Panc1 (cell line): ENCODE measurements around the gene TIMM50. TPM values are rescaled to one million over a fixed set of nuclear protein-coding genes. Genes with fewer than 3 reads are reported as not detected.
"Not testable (repeated sequence)": the region's sequence is repeated elsewhere in the genome, so short reads cannot be mapped to it uniquely, and the experiment has no call there.

Experiments
- ATAC-seq: fragments of 200-7000 bp; cut with Tn5 transposase; 2 replicates; pipeline ENCODE4 v1.9.1; 2020; ENCODE audit warnings: mild to moderate bottlenecking, moderate library complexity
- BruUV-seq: library from RNA; stranded (reverse); fragments of 400-500 nt; replicated peaks from 2 replicates; lab custom pipeline; 2021; lab: Mats Ljungman, UMichigan
- CTCF ChIA-PET: fragments of 300-600 bp; sonication (Branson Sonifier 250); formaldehyde crosslinking; loops from one replicate; lab custom pipeline; 2022; ENCODE audit warnings: antibody characterized with exemption; lab: Charles Lee
- POLR2A ChIA-PET: fragments of 300-600 bp; sonication (Branson Sonifier 250); formaldehyde crosslinking; loops from one replicate; lab custom pipeline; 2022; ENCODE audit warnings: antibody characterized with exemption; lab: Charles Lee
- DNase-seq: peaks from one replicate; pipeline ENCODE4 v3.0.0-alpha.2; 2010; ENCODE audit warnings: low read depth, low spot score
- H3K27ac ChIP-seq: 2 replicates; pipeline ENCODE4 v1.5.1; 2011; ENCODE audit warnings: mild to moderate bottlenecking, low read length, inconsistent platforms
- H3K27me3 ChIP-seq: fragments of 200-500 bp; sonication (Bioruptor generic); 2 replicates; pipeline ENCODE4 v1.6.0; 2014; ENCODE audit warnings: low read length, inconsistent platforms; ENCODE audit not compliant: control insufficient read depth, insufficient read depth
- H3K36me3 ChIP-seq: fragments of 200-500 bp; sonication (Bioruptor generic); 2 replicates; pipeline ENCODE4 v1.5.1; 2014; ENCODE audit warnings: inconsistent platforms, mild to moderate bottlenecking, low read length, moderate library complexity; ENCODE audit not compliant: control insufficient read depth, insufficient read depth
- H3K4me1 ChIP-seq: 2 replicates; pipeline ENCODE4 v1.5.1; 2011; ENCODE audit warnings: inconsistent platforms, mild to moderate bottlenecking, low read length, moderate library complexity; ENCODE audit not compliant: control insufficient read depth, insufficient read depth
- H3K4me3 ChIP-seq, 2 experiments: 2 replicates each; pipeline ENCODE4 v1.5.1; 2011 to 2012; ENCODE audit warnings: low read depth in 2 of 2, low read length in 2 of 2, mild to moderate bottlenecking in 2 of 2, inconsistent platforms in 1 of 2, moderate library complexity in 1 of 2
- H3K9me3 ChIP-seq: fragments of 200-500 bp; sonication (Bioruptor generic); 2 replicates; pipeline ENCODE4 v1.5.1; 2014; ENCODE audit warnings: low read depth, mild to moderate bottlenecking, inconsistent platforms, low read length, moderate library complexity; ENCODE audit not compliant: control insufficient read depth, insufficient read depth
- CTCF ChIP-seq: fragments of 450-650 bp; IDR thresholded peaks from 2 replicates; pipeline ENCODE4 v1.5.1; 2017; ENCODE audit warnings: mild to moderate bottlenecking
- POLR2AphosphoS5 ChIP-seq: IDR thresholded peaks from 2 replicates; pipeline ENCODE4 v1.6.1; 2012; ENCODE audit warnings: mild to moderate bottlenecking, low read depth, low read length, moderate library complexity
- REST ChIP-seq, 2 experiments: IDR thresholded peaks; 2 replicates each; pipeline ENCODE4 v1.6.1; 2011 to 2012; ENCODE audit warnings: low read depth in 2 of 2, control low read depth in 1 of 2, low read length in 1 of 2, mild to moderate bottlenecking in 1 of 2, moderate library complexity in 1 of 2; ENCODE audit not compliant: insufficient read depth in 1 of 2
- SIN3A ChIP-seq: IDR thresholded peaks from 2 replicates; pipeline ENCODE4 v1.6.1; 2012; ENCODE audit warnings: low read depth, mild to moderate bottlenecking, low read length, moderate library complexity, borderline replicate concordance; ENCODE audit not compliant: insufficient read depth
- TCF7L2 ChIP-seq: IDR thresholded peaks from 2 replicates; pipeline ENCODE4 v1.6.1; 2011; ENCODE audit warnings: mild to moderate bottlenecking, low read depth, low read length, inconsistent platforms
- in situ Hi-C: cut with HindIII; loops from 2 replicates; pipeline ENCODE4 v1.10.0; 2016; ENCODE audit warnings: low sequenced_read_pairs, low pct_unique_long_range_greater_than_20kb
- intact Hi-C: fragments of 100-400 bp; cut with micrococcal nuclease; formaldehyde crosslinking; loops from one replicate; pipeline ENCODE4 v1.10.0; 2022; ENCODE audit not compliant: unreplicated experiment
- total RNA-seq: library from RNA; stranded (reverse); gene quantifications from one replicate; pipeline ENCODE4 v1.2.1, GENCODE V29; 2021; ENCODE audit not compliant: unreplicated experiment

Gene TIMM50
- total RNA-seq, 1 experiment from 2014 or later = 1,837 TPM

GRCh38 chr19:39449116-39449797 is 31.4 kb upstream of the TIMM50 start:
- Histone ChIP-seq H3K4me1 (peaks cover 31% of the 10 kb centered on the region), H3K4me3 (no peak overlapping the region), H3K27ac (no peak overlapping the region), H3K9me3 (no peaks in the 10 kb centered on the region), H3K36me3 (peaks cover 40% of the 10 kb centered on the region), H3K27me3 (no peaks in the 10 kb centered on the region)
- intact Hi-C loops (no loop called here), in situ Hi-C loops (no loop called here)
- ATAC-seq = no peak
- CTCF ChIA-PET = interaction anchor here (0.5 to 4.6 kb wide), 12 partner anchors 9 to 300 kb away, joined by 3 to 36 read pairs (median 6); partner anchors contain the start of genes EID2 and RPS16
- DNase-seq = no peak
- BruUV-seq = no TSS peak
- POLR2A ChIA-PET = interaction anchor here (0.5 to 9.0 kb wide), 14 partner anchors 16 to 888 kb away, joined by 3 to 254 read pairs (median 7); partner anchors contain the start of genes EID2B and RPS16
- TF ChIP-seq CTCF (no peak), REST (IDR thresholded peaks at IDR 0.05; ENCODE audit: insufficient read depth in 1 of 2, low read depth in 2 of 2, low read length in 1 of 2) (no peak), POLR2AphosphoS5 (no peak), TCF7L2 (no peak), SIN3A (no peak)

- intact Hi-C loops = loop anchor here (2.0 kb wide), 1 partner anchor 22 kb away; no protein-coding TSS in a partner anchor
- not testable (repeated sequence) for H3K27ac ChIP-seq, BruUV-seq, DNase-seq, H3K4me3 ChIP-seq, ATAC-seq, H3K27me3 ChIP-seq, H3K9me3 ChIP-seq
- Histone ChIP-seq H3K36me3 (peaks cover 47% of the 10 kb centered on the region), H3K4me1 (peaks cover 29% of the 10 kb centered on the region)
- in situ Hi-C loops = loop anchor here (5.0 kb wide), 1 partner anchor 51 kb away; no protein-coding TSS in a partner anchor
- POLR2A ChIA-PET = interaction anchor here (0.6 to 9.0 kb wide), 2 partner anchors 9 to 18 kb away, joined by 3 to 254 read pairs; partner anchors contain the start of gene RPS16
- CTCF ChIA-PET = interaction anchor here (0.6 to 1.5 kb wide), 3 partner anchors 11 to 391 kb away, joined by 3 read pairs; partner anchors contain the start of gene EID2B
Measured at GRCh38 chr19:39451257-39451656, 29.4 kb upstream of the TIMM50 start.
